Testis (tissue), 2 donors: ENCODE measurements around the gene GLG1.
"Not testable (repeated sequence)": the region's sequence is repeated elsewhere in the genome, so short reads cannot be mapped to it uniquely, and the experiment has no call there.

Experiments used
- CTCF ChIP-seq, 3 experiments: fragments of 450-650 bp in 2 of 3; fragments of 200-600 bp in 1 of 3; sonication (generic) in 1 of 3; IDR thresholded peaks; one replicate each; pipeline ENCODE4 v1.5.1; 2016 to 2019; ENCODE audit warnings: antibody characterized with exemption in 3 of 3, mild to moderate bottlenecking in 2 of 3, moderate library complexity in 1 of 3
- POLR2A ChIP-seq: fragments of 450-650 bp; IDR thresholded peaks from one replicate; pipeline ENCODE4 v1.6.1; 2017; ENCODE audit warnings: antibody characterized with exemption, mild to moderate bottlenecking, moderate library complexity

- TF ChIP-seq CTCF (IDR thresholded peaks at IDR 0.05); POLR2A: not testable (repeated sequence)
These were observed 46.0 kb upstream of the GLG1 start for GRCh38 chr16:74652883-74653282.
